DMS53 treated with DMSO at 0.1 percent for 48 hours (cell line): ENCODE data around the gene PNPLA1.

Experiments
- DNase-seq: peaks from one replicate; lab custom pipeline; 2025; ENCODE audit not compliant: unreplicated experiment; lab: John Stamatoyannopoulos, UW

The PNPLA1 gene

GRCh38 chr6:36269834-36270705, at the start of gene PNPLA1:
Gene PNPLA1 (plus strand): TSS chr6:36270060. CDS start chr6:36270460, 400 bp downstream.
- DNase-seq: no peak

- no peak for DNase-seq
These were observed 49.6 kb upstream of the PNPLA1 start for GRCh38 chr6:36220226-36220625.

GRCh38 chr6:36221674-36222073, 48.2 kb upstream of the PNPLA1 start:
- DNase-seq: no peak

GRCh38 chr6:36222924-36223323, 46.9 kb upstream of the PNPLA1 start:
- DNase-seq: no peak

- DNase-seq: no peak
These were observed 46.2 kb upstream of the PNPLA1 start for GRCh38 chr6:36223706-36224105.

GRCh38 chr6:36224918-36225461, 44.9 kb upstream of the PNPLA1 start:
- DNase-seq: no peak

GRCh38 chr6:36226438-36227047, 43.3 kb upstream of the PNPLA1 start:
- no peak for DNase-seq

- no peak for DNase-seq
These were observed 42.3 kb upstream of the PNPLA1 start for GRCh38 chr6:36227379-36228228.

- DNase-seq: no peak
These were observed 40.6 kb upstream of the PNPLA1 start for GRCh38 chr6:36229223-36229622.

- DNase-seq: no peak
These were observed 39.5 kb upstream of the PNPLA1 start for GRCh38 chr6:36230371-36230770.

GRCh38 chr6:36232172-36232571, 37.7 kb upstream of the PNPLA1 start:
- no peak for DNase-seq

- DNase-seq: no peak
These were observed 34.6 kb upstream of the PNPLA1 start for GRCh38 chr6:36235309-36235708.

- DNase-seq: no peak
These were observed 34.0 kb upstream of the PNPLA1 start for GRCh38 chr6:36235862-36236261.

GRCh38 chr6:36239774-36240173, 30.1 kb upstream of the PNPLA1 start:
- no peak for DNase-seq

GRCh38 chr6:36241728-36242127, 28.1 kb upstream of the PNPLA1 start:
- DNase-seq: no peak

GRCh38 chr6:36242161-36242560, 27.7 kb upstream of the PNPLA1 start:
- DNase-seq: no peak

- no peak for DNase-seq
These were observed 27.2 kb upstream of the PNPLA1 start for GRCh38 chr6:36242626-36243025.

GRCh38 chr6:36243562-36244212, 26.2 kb upstream of the PNPLA1 start:
- no peak for DNase-seq

- DNase-seq: no peak
These were observed 25.1 kb upstream of the PNPLA1 start for GRCh38 chr6:36244641-36245280.

- no peak for DNase-seq
These were observed 24.2 kb upstream of the PNPLA1 start for GRCh38 chr6:36245572-36246061.
